Prostate gland (tissue), 2 donors: ENCODE data around the gene ABO. TPM values are rescaled to one million over a fixed set of nuclear protein-coding genes. Genes with fewer than 3 reads are reported as not detected.

ENCODE experiments used
- DNase-seq: peaks from one replicate; pipeline ENCODE4 v3.0.0-alpha.2; 2019; ENCODE audit warnings: low spot score
- H3K27ac ChIP-seq, 2 donors: fragments of 200-600 bp; sonication (generic); 2 replicates each; pipeline ENCODE4 v1.5.1; 2017 to 2019
- H3K27me3 ChIP-seq: fragments of 200-600 bp; sonication (generic); replicated peaks from 2 replicates; pipeline ENCODE4 v1.5.1; 2019; ENCODE audit not compliant: insufficient read depth
- H3K36me3 ChIP-seq, 2 donors: fragments of 200-600 bp; sonication (generic); 1 replicate in 1 of 2; 2 replicates in 1 of 2; pipeline versions ENCODE4 v1.5.1 to v1.8.1; 2017 to 2019
- H3K4me1 ChIP-seq: fragments of 200-600 bp; sonication (generic); replicated peaks from 2 replicates; pipeline ENCODE4 v1.5.1; 2019
- H3K4me3 ChIP-seq, 2 donors: fragments of 200-600 bp; sonication (generic); 2 replicates each; pipeline ENCODE4 v1.5.1; 2017 to 2019
- H3K9me3 ChIP-seq: fragments of 200-600 bp; sonication (generic); 2 replicates; pipeline ENCODE4 v1.5.1; 2017
- POLR2A ChIP-seq: fragments of 450-650 bp; IDR thresholded peaks from one replicate; pipeline ENCODE4 v1.6.1; 2016; ENCODE audit warnings: antibody characterized with exemption, mild to moderate bottlenecking
- POLR2AphosphoS5 ChIP-seq: sonication (generic); formaldehyde crosslinking; IDR thresholded peaks from one replicate; pipeline ENCODE4 v1.6.1; 2017; ENCODE audit warnings: antibody characterized with exemption
- WGBS: methylation state at CpG from one replicate; pipeline ENCODE4 v1.1.5; 2018; 5-methylcytosine and 5-hydroxymethylcytosine counted together
- intact Hi-C: fragments of 100-400 bp; cut with DNase I; formaldehyde crosslinking; loops from one replicate; pipeline ENCODE4 v1.14.2; 2022
- total RNA-seq, 2 donors: library from RNA; depleted of rRNA; stranded (reverse); fragments of >200 nt; gene quantifications; one replicate each; pipeline ENCODE4 v1.1.0, GENCODE V29; 2016
- TF ChIP-seq, protein P1 (sequence below), 4 experiments: fragments of 200-600 bp in 2 of 4; fragments of 450-650 bp in 2 of 4; sonication (generic) in 2 of 4; IDR thresholded peaks; 1 replicate in 3 of 4; 2 replicates in 1 of 4; pipeline ENCODE4 v1.5.1; 2016 to 2019; ENCODE audit warnings: antibody characterized with exemption in 4 of 4, mild to moderate bottlenecking in 2 of 4, moderate library complexity in 2 of 4

ABO gene
- total RNA-seq, 2 donors from 2014 or later, result 3.5 to 14.8 TPM

- H3K9me3 ChIP-seq, result no peaks in the 10 kb centered on the region
- no peak overlapping the region for H3K27ac ChIP-seq
- H3K36me3 ChIP-seq, result no peaks in the 10 kb centered on the region
- no peak for TF ChIP-seq POLR2AphosphoS5
- TF ChIP-seq POLR2A, result no peak
- TF ChIP-seq, protein P1, sequence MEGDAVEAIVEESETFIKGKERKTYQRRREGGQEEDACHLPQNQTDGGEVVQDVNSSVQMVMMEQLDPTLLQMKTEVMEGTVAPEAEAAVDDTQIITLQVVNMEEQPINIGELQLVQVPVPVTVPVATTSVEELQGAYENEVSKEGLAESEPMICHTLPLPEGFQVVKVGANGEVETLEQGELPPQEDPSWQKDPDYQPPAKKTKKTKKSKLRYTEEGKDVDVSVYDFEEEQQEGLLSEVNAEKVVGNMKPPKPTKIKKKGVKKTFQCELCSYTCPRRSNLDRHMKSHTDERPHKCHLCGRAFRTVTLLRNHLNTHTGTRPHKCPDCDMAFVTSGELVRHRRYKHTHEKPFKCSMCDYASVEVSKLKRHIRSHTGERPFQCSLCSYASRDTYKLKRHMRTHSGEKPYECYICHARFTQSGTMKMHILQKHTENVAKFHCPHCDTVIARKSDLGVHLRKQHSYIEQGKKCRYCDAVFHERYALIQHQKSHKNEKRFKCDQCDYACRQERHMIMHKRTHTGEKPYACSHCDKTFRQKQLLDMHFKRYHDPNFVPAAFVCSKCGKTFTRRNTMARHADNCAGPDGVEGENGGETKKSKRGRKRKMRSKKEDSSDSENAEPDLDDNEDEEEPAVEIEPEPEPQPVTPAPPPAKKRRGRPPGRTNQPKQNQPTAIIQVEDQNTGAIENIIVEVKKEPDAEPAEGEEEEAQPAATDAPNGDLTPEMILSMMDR (IDR thresholded peaks at IDR 0.05), result no peak
- no peaks in the 10 kb centered on the region for H3K4me1 ChIP-seq
- H3K4me3 ChIP-seq, result no peak overlapping the region
- no peak for DNase-seq
- WGBS, result 93% methylated on average over 10 of the region's 10 CpGs
- intact Hi-C loops, result no loop called here
- no peaks in the 10 kb centered on the region for H3K27me3 ChIP-seq
These were observed 11.4 kb downstream of the ABO start for GRCh38 chr9:133263557-133263956.

DNA sequence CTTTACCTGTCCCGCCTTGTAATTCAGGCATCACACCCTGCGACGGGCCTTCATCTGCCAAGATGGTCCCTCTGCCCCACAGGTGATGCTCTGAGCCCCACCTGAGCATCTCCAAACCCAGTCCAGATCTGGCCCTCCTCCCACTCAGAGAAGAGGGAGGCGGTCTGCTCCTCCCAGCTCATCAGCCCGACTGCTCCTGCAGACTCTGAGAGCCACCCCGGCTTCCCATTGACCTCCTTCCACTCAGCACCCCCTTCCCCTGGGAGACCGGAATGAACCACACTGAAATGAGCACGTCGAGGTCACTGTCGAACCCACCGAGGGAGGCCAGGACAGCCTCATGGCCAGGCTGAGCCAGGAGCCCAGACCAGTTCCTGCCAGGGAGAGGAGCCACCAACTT, 12.8 kb downstream of the ABO start:
- Histone ChIP-seq H3K27ac (no peak overlapping the region), H3K4me1 (no peaks in the 10 kb centered on the region), H3K4me3 (no peak overlapping the region), H3K27me3 (no peaks in the 10 kb centered on the region), H3K36me3 (no peaks in the 10 kb centered on the region), H3K9me3 (no peaks in the 10 kb centered on the region)
- DNase-seq, result no peak
- WGBS, result 87% methylated on average over 11 of the region's 11 CpGs
- intact Hi-C loops, result no loop called here
- TF ChIP-seq POLR2AphosphoS5, result no peak
- TF ChIP-seq, protein P1 (IDR thresholded peaks at IDR 0.05), result no peak
- TF ChIP-seq POLR2A, result no peak

- H3K4me3 ChIP-seq, result no peak overlapping the region
- no peaks in the 10 kb centered on the region for H3K36me3 ChIP-seq
- 87% methylated on average over 5 of the region's 5 CpGs for WGBS
- no peak for DNase-seq
- TF ChIP-seq POLR2AphosphoS5 (no peak), POLR2A (no peak)
- TF ChIP-seq, protein P1 (IDR thresholded peaks at IDR 0.05), result no peak
- H3K27me3 ChIP-seq, result no peaks in the 10 kb centered on the region
- H3K27ac ChIP-seq, result no peak overlapping the region
- H3K9me3 ChIP-seq, result no peaks in the 10 kb centered on the region
- H3K4me1 ChIP-seq, result no peaks in the 10 kb centered on the region
- intact Hi-C loops, result no loop called here
These were observed 13.3 kb downstream of the ABO start for GRCh38 chr9:133261753-133262120.

DNA sequence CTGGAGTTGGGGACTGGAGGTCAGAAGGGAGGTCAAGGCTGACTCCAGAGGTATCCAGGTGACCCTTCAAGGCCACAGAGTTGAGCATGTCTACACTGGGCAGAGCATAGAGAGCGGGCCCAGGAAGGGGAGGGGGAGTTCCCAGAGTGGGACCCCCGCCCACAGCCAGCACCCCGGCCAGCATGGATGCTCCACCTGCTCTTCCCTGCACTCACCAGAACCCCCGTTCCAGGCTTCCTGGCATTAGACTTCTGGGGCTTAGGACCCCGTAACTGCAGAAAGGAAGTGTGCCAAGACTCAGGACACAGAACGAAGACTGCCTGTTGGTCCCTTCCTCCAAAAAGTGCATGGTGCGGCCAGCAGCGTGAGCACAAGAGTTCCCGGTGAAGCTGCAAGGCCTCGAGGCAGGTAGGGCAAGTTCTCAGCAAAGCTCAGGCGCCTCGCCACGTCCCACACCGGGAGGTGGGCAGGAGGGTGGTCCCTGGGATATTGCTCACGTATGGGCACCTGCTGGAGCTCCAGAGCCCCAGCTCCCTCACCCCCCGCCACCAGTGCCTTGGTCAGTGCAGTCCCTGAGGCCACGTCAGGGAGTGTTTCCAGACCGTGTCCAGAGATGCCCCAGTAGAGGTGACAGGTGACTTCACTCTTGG, 13.8 kb downstream of the ABO start:
- whole genome bisulfite sequencing, result 77% methylated on average over 17 of the region's 18 CpGs
- no peak for DNase-seq
- Histone ChIP-seq H3K36me3 (no peaks in the 10 kb centered on the region), H3K4me3 (no peak overlapping the region), H3K27me3 (no peaks in the 10 kb centered on the region), H3K27ac (no peak overlapping the region), H3K9me3 (no peaks in the 10 kb centered on the region), H3K4me1 (no peaks in the 10 kb centered on the region)
- TF ChIP-seq, protein P1 (IDR thresholded peaks at IDR 0.05), result no peak
- TF ChIP-seq POLR2A (no peak), POLR2AphosphoS5 (no peak)
- intact Hi-C loops, result no loop called here

DNA sequence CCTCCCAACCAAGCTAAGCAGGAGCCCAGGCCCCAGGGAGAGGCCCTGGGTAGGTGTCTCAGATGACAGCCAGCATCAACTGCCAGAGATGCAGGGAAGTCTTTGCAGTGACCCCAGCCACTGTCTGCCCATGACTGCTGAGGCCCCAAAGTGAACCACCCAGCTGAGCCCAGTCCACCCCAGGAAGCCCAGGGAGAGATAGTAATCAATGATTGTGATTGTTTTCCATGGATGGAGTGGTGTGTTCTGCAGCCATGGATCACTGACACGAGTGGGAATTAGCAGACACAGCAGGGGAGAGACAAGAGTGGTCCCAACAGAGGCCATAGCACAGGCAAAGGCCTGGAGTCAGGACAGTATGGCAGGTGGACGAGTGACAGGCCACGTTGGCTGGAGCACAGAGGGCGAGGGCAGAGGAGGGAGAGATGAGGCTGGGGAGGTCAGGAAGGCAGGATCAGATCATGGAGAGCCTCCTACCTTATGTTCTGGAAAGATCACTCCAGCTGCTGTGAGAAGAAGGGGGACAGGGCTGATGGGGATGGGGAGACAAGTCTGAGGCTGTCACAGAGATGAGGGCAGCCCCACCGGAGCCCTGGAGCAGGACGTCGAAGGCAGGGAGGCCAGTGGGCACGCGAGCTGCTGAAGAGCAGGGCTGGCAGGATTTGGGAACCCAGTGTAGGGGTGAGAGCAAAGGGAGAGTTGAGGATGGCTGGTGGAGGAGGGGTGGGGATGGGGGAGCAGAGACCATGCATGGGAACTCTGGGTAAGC, 14.5 kb downstream of the ABO start:
- TF ChIP-seq POLR2AphosphoS5 (no peak), POLR2A (no peak)
- TF ChIP-seq, protein P1 (IDR thresholded peaks at IDR 0.05), result no peak
- H3K4me3 ChIP-seq, result no peak overlapping the region
- H3K36me3 ChIP-seq, result no peaks in the 10 kb centered on the region
- H3K4me1 ChIP-seq, result no peaks in the 10 kb centered on the region
- H3K9me3 ChIP-seq, result no peaks in the 10 kb centered on the region
- intact Hi-C loops, result no loop called here
- no peaks in the 10 kb centered on the region for H3K27me3 ChIP-seq
- DNase-seq, result no peak
- WGBS, result 86% methylated on average over 9 of the region's 9 CpGs
- H3K27ac ChIP-seq, result no peak overlapping the region
